HG03342 (cell line): ENCODE results near the gene FARS2.

Experiments
- ATAC-seq: cut with Tn5 transposase; IDR thresholded peaks from one replicate; pipeline ENCODE4 v1.9.1; 2021; ENCODE audit warnings: mild to moderate bottlenecking, moderate library complexity; ENCODE audit not compliant: unreplicated experiment

FARS2 gene

GRCh38 chr6:5738211-5738610 is 476.9 kb downstream of the FARS2 start:
- no peak for ATAC-seq

GRCh38 chr6:5744497-5744896 is 483.2 kb downstream of the FARS2 start:
- no peak for ATAC-seq

GRCh38 chr6:5745081-5745480 is 483.8 kb downstream of the FARS2 start:
- no peak for ATAC-seq

GRCh38 chr6:5746053-5746758 is 484.9 kb downstream of the FARS2 start:
- no peak for ATAC-seq

GRCh38 chr6:5746759-5747130 is 485.4 kb downstream of the FARS2 start:
- no peak for ATAC-seq

- no peak for ATAC-seq
Observed at GRCh38 chr6:5747379-5747778, 486.1 kb downstream of the FARS2 start.

- ATAC-seq: no peak
Observed at GRCh38 chr6:5749016-5749650, 487.8 kb downstream of the FARS2 start.

GRCh38 chr6:5749651-5750215 is 488.4 kb downstream of the FARS2 start:
- no peak for ATAC-seq

GRCh38 chr6:5751525-5752390 is 490.4 kb downstream of the FARS2 start:
- ATAC-seq: no peak

GRCh38 chr6:5752391-5752680 is 491.0 kb downstream of the FARS2 start:
- ATAC-seq: no peak

GRCh38 chr6:5753209-5753608 is 491.9 kb downstream of the FARS2 start:
- no peak for ATAC-seq

- ATAC-seq: no peak
Observed at GRCh38 chr6:5754904-5755303, 493.6 kb downstream of the FARS2 start.

- ATAC-seq: no peak
Observed at GRCh38 chr6:5759571-5759970, 498.3 kb downstream of the FARS2 start.

GRCh38 chr6:5761370-5761769 is 500.1 kb downstream of the FARS2 start:
- no peak for ATAC-seq

- no peak for ATAC-seq
Observed at GRCh38 chr6:5762561-5762968, 501.3 kb downstream of the FARS2 start.

- ATAC-seq: no peak
Observed at GRCh38 chr6:5763407-5763806, 502.1 kb downstream of the FARS2 start.

GRCh38 chr6:5763871-5764270 is 502.6 kb downstream of the FARS2 start:
- ATAC-seq: peak; percentile 61

- peak; percentile 69 for ATAC-seq
Observed at GRCh38 chr6:5764401-5764955, 503.2 kb downstream of the FARS2 start.

- ATAC-seq: no peak
Observed at GRCh38 chr6:5765141-5765760, 503.9 kb downstream of the FARS2 start.

GRCh38 chr6:5766260-5766659 is 504.9 kb downstream of the FARS2 start:
- ATAC-seq: no peak

- ATAC-seq: no peak
Observed at GRCh38 chr6:5767471-5767870, 506.2 kb downstream of the FARS2 start.
